Muscle layer of colon (tissue), 2 donors: ENCODE measurements around the gene ITIH3.
A peak's percentile ranks its signal among the peaks of the same experiment; 100 is the strongest.

Experiments
- H3K27ac ChIP-seq: one replicate; pipeline ENCODE4 v1.7.0; 2013; ENCODE audit warnings: low read depth, mild to moderate bottlenecking, low read length, moderate library complexity
- H3K27me3 ChIP-seq, 2 donors: one replicate each; pipeline ENCODE4 v1.7.0; 2013; ENCODE audit warnings: low read length in 2 of 2, mild to moderate bottlenecking in 2 of 2; ENCODE audit not compliant: insufficient read depth in 2 of 2, control insufficient read depth in 1 of 2
- H3K36me3 ChIP-seq: one replicate; pipeline ENCODE4 v1.7.0; 2013; ENCODE audit warnings: mild to moderate bottlenecking, low read length; ENCODE audit not compliant: insufficient read depth
- H3K4me1 ChIP-seq: one replicate; pipeline ENCODE4 v1.7.0; 2013; ENCODE audit warnings: mild to moderate bottlenecking, low read length; ENCODE audit not compliant: insufficient read depth
- H3K4me3 ChIP-seq, 2 donors: one replicate each; pipeline ENCODE4 v1.7.0; 2013; ENCODE audit warnings: low read length in 2 of 2, low read depth in 1 of 2, mild to moderate bottlenecking in 1 of 2, moderate library complexity in 1 of 2
- H3K9ac ChIP-seq: one replicate; pipeline ENCODE4 v1.7.0; 2013; ENCODE audit warnings: low read length
- H3K9me3 ChIP-seq: one replicate; pipeline ENCODE4 v1.7.0; 2013; ENCODE audit warnings: mild to moderate bottlenecking, low read length
- donor health status: abdominal sarcoma.
- donor health status: Adenocarcinoma of cecum.

The ITIH3 gene

GRCh38 chr3:52834871-52835501 is 40.4 kb downstream of the ITIH3 start, which contains the start of gene MUSTN1:
Gene MUSTN1, minus strand, starts transcription at chr3:52835019. Its CDS starts 71 bp downstream, at chr3:52834948.
- Histone ChIP-seq H3K27me3 (no peaks in the 10 kb centered on the region), H3K4me1 (peaks cover 13% of the 10 kb centered on the region), H3K9me3 (no peaks in the 10 kb centered on the region), H3K4me3 (no peak within 1 kb of the TSS), H3K36me3 (peaks cover 12% of the 10 kb centered on the region), H3K27ac (peak within 1 kb of the TSS; percentile 25), H3K9ac (no peak within 1 kb of the TSS)

- peaks cover 17% of the 10 kb centered on the region for H3K36me3 ChIP-seq
- no peak overlapping the region for H3K9ac ChIP-seq
- H3K4me1 ChIP-seq: peaks cover 13% of the 10 kb centered on the region
- no peaks in the 10 kb centered on the region for H3K9me3 ChIP-seq
- no peaks in the 10 kb centered on the region for H3K27me3 ChIP-seq
- no peak overlapping the region for H3K4me3 ChIP-seq
- H3K27ac ChIP-seq: no peak overlapping the region
Measured at GRCh38 chr3:52835766-52836470, 41.3 kb downstream of the ITIH3 start.

- peaks cover 8% of the 10 kb centered on the region for H3K4me1 ChIP-seq
- no peaks in the 10 kb centered on the region for H3K27me3 ChIP-seq
- no peak overlapping the region for H3K27ac ChIP-seq
- no peak overlapping the region for H3K9ac ChIP-seq
- no peak overlapping the region for H3K4me3 ChIP-seq
- peaks cover 22% of the 10 kb centered on the region for H3K36me3 ChIP-seq
- H3K9me3 ChIP-seq: no peaks in the 10 kb centered on the region
Measured at GRCh38 chr3:52836471-52836845, 41.9 kb downstream of the ITIH3 start.

GRCh38 chr3:52836986-52837385 is 42.4 kb downstream of the ITIH3 start:
- Histone ChIP-seq H3K9ac (no peak overlapping the region), H3K4me1 (peaks cover 3% of the 10 kb centered on the region), H3K27ac (no peak overlapping the region), H3K9me3 (no peaks in the 10 kb centered on the region), H3K4me3 (no peak overlapping the region), H3K36me3 (peaks cover 28% of the 10 kb centered on the region), H3K27me3 (no peaks in the 10 kb centered on the region)

- Histone ChIP-seq H3K9me3 (no peaks in the 10 kb centered on the region), H3K9ac (no peak overlapping the region), H3K36me3 (peaks cover 41% of the 10 kb centered on the region), H3K27ac (no peak overlapping the region), H3K27me3 (no peaks in the 10 kb centered on the region), H3K4me1 (no peaks in the 10 kb centered on the region), H3K4me3 (no peak overlapping the region)
Measured at GRCh38 chr3:52838561-52839267, 44.1 kb downstream of the ITIH3 start.

GRCh38 chr3:52839268-52839575 is 44.6 kb downstream of the ITIH3 start:
- Histone ChIP-seq H3K36me3 (peaks cover 41% of the 10 kb centered on the region), H3K4me3 (no peak overlapping the region), H3K9me3 (no peaks in the 10 kb centered on the region), H3K27ac (no peak overlapping the region), H3K27me3 (no peaks in the 10 kb centered on the region), H3K4me1 (peaks cover under 1% of the 10 kb centered on the region), H3K9ac (no peak overlapping the region)

GRCh38 chr3:52839892-52840545 is 45.4 kb downstream of the ITIH3 start:
- Histone ChIP-seq H3K4me3 (no peak overlapping the region), H3K36me3 (peaks cover 41% of the 10 kb centered on the region), H3K9ac (no peak overlapping the region), H3K27me3 (no peaks in the 10 kb centered on the region), H3K9me3 (no peaks in the 10 kb centered on the region), H3K27ac (no peak overlapping the region), H3K4me1 (peaks cover 8% of the 10 kb centered on the region)

GRCh38 chr3:52841211-52841980 is 46.8 kb downstream of the ITIH3 start:
- Histone ChIP-seq H3K9ac (no peak overlapping the region), H3K4me1 (peaks cover 22% of the 10 kb centered on the region), H3K27me3 (no peaks in the 10 kb centered on the region), H3K9me3 (no peaks in the 10 kb centered on the region), H3K36me3 (peaks cover 41% of the 10 kb centered on the region), H3K4me3 (no peak overlapping the region), H3K27ac (no peak overlapping the region)

GRCh38 chr3:52841981-52842340 is 47.4 kb downstream of the ITIH3 start:
- Histone ChIP-seq H3K36me3 (peaks cover 41% of the 10 kb centered on the region), H3K27ac (no peak overlapping the region), H3K27me3 (no peaks in the 10 kb centered on the region), H3K4me1 (peaks cover 23% of the 10 kb centered on the region), H3K9me3 (no peaks in the 10 kb centered on the region), H3K4me3 (no peak overlapping the region), H3K9ac (no peak overlapping the region)

GRCh38 chr3:52842424-52842823 is 47.8 kb downstream of the ITIH3 start:
- Histone ChIP-seq H3K27me3 (no peaks in the 10 kb centered on the region), H3K27ac (no peak overlapping the region), H3K4me1 (peaks cover 23% of the 10 kb centered on the region), H3K36me3 (peaks cover 41% of the 10 kb centered on the region), H3K9me3 (no peaks in the 10 kb centered on the region), H3K4me3 (no peak overlapping the region), H3K9ac (no peak overlapping the region)
